GM12878 (cell line): ENCODE results near the gene CDH10. TPM values are rescaled to one million over a fixed set of nuclear protein-coding genes. Genes with fewer than 3 reads are reported as not detected.

Experiments
- ATAC-seq: fragments of 200-7000 bp; cut with Tn5 transposase; 3 replicates; pipeline ENCODE4 v1.9.1; 2020; ENCODE audit warnings: mild to moderate bottlenecking, moderate library complexity
- BruUV-seq: library from RNA; stranded (reverse); fragments of 400-500 nt; replicated peaks from 2 replicates; lab custom pipeline; 2021; lab: Mats Ljungman, UMichigan
- CTCF ChIA-PET: fragments of 300-600 bp; sonication (Branson Sonifier 250); formaldehyde crosslinking; extraction: SDS; loops from one replicate; lab custom pipeline; 2021; ENCODE audit warnings: inconsistent platforms; lab: Yijun Ruan, JAX
- POLR2A ChIA-PET: fragments of 350-600 bp; formaldehyde crosslinking; extraction: SDS; loops from one replicate; lab custom pipeline; 2021; ENCODE audit warnings: inconsistent platforms; lab: Charles Lee
- RAD21 ChIA-PET: fragments of 300-600 bp; sonication (Branson Sonifier 250); formaldehyde crosslinking; loops from one replicate; lab custom pipeline; 2023; ENCODE audit warnings: antibody characterized with exemption; ENCODE audit not compliant: unreplicated experiment; lab: Charles Lee
- SMC1A ChIA-PET: fragments of 300-600 bp; sonication (Branson Sonifier 250); formaldehyde crosslinking; loops from one replicate; lab custom pipeline; 2023; ENCODE audit not compliant: unreplicated experiment, uncharacterized antibody; lab: Charles Lee
- DNase-seq: peaks from one replicate; pipeline ENCODE4 v3.0.0-alpha.2; 2011; ENCODE audit warnings: low read depth, low spot score
- FAIRE-seq: peaks from 3 replicates; lab custom pipeline; 2011; peaks lifted over from hg19 to GRCh38; lab: Jason Lieb, UNC
- H2AFZ ChIP-seq: 2 replicates; pipeline ENCODE4 v1.6.0; 2011; ENCODE audit warnings: low read depth, low read length, control low read depth; ENCODE audit not compliant: control insufficient read depth
- H3K27ac ChIP-seq: 2 replicates; pipeline ENCODE4 v1.5.1; 2011; ENCODE audit warnings: control low read depth; ENCODE audit not compliant: control insufficient read depth, insufficient read depth
- H3K27me3 ChIP-seq, 2 experiments: replicated peaks in 1 of 2; 2 replicates each; pipeline versions ENCODE4 v1.6.0 to v1.6.1; 2011; ENCODE audit warnings: low read length in 1 of 2; ENCODE audit not compliant: control insufficient read depth in 2 of 2, insufficient read depth in 2 of 2
- H3K36me3 ChIP-seq, 2 experiments: 2 replicates each; pipeline ENCODE4 v1.5.1; 2011; ENCODE audit warnings: low read length in 1 of 2; ENCODE audit not compliant: control insufficient read depth in 2 of 2, insufficient read depth in 2 of 2
- H3K4me1 ChIP-seq: 2 replicates; pipeline ENCODE4 v1.6.1; 2011; ENCODE audit warnings: mild to moderate bottlenecking, low read length, moderate library complexity, mixed read lengths; ENCODE audit not compliant: control insufficient read depth, insufficient read depth
- H3K4me2 ChIP-seq: 2 replicates; pipeline ENCODE4 v1.6.0; 2011; ENCODE audit warnings: control low read depth; ENCODE audit not compliant: control insufficient read depth, insufficient read depth
- H3K4me3 ChIP-seq: fragments of 200-600 bp; sonication (generic); 2 replicates; pipeline ENCODE4 v1.5.1; 2016
- H3K79me2 ChIP-seq: 2 replicates; pipeline ENCODE4 v1.6.0; 2011; ENCODE audit warnings: low read length; ENCODE audit not compliant: control insufficient read depth, insufficient read depth
- H3K9ac ChIP-seq: 2 replicates; pipeline ENCODE4 v1.8.0; 2011; ENCODE audit warnings: low read length, control low read depth, mixed read lengths; ENCODE audit not compliant: control insufficient read depth, insufficient read depth
- H3K9me3 ChIP-seq: replicated peaks from 3 replicates; pipeline ENCODE4 v1.5.1; 2011; ENCODE audit warnings: mild to moderate bottlenecking, low read length; ENCODE audit not compliant: control insufficient read depth, insufficient read depth
- H4K20me1 ChIP-seq: 2 replicates; pipeline ENCODE4 v1.6.0; 2011; ENCODE audit not compliant: control insufficient read depth, insufficient read depth
- MEF2A ChIP-seq: IDR thresholded peaks from 2 replicates; pipeline ENCODE4 v1.6.1; 2011; ENCODE audit warnings: low read depth, mild to moderate bottlenecking, low read length, moderate library complexity; ENCODE audit not compliant: insufficient read depth
- SIX5 ChIP-seq: IDR thresholded peaks from 2 replicates; pipeline ENCODE4 v1.6.1; 2011; ENCODE audit warnings: mild to moderate bottlenecking, low read depth, low read length, moderate library complexity; ENCODE audit not compliant: severe bottlenecking
- SMARCA5 ChIP-seq: fragments of 450-650 bp; IDR thresholded peaks from 2 replicates; pipeline ENCODE4 v1.6.1; 2017; ENCODE audit warnings: mild to moderate bottlenecking
- TCF3 ChIP-seq: IDR thresholded peaks from 2 replicates; pipeline ENCODE4 v1.6.1; 2012; ENCODE audit warnings: low read depth, mild to moderate bottlenecking, low read length, borderline replicate concordance; ENCODE audit not compliant: insufficient read depth
- ZNF207 ChIP-seq: fragments of 450-650 bp; IDR thresholded peaks from 2 replicates; pipeline ENCODE4 v1.6.1; 2014; ENCODE audit warnings: antibody characterized with exemption, mild to moderate bottlenecking, borderline replicate concordance
- WGBS: methylation state at CpG from one replicate; pipeline ENCODE4 v1.1.6; 2016; ENCODE audit warnings: low lambda C conversion rate; ENCODE audit not compliant: insufficient replicate concordance, insufficient coverage; ENCODE audit errors: missing lambda C conversion rate; 5-methylcytosine and 5-hydroxymethylcytosine counted together
- in situ Hi-C: fragments of 300-500 bp; cut with MboI; formaldehyde crosslinking; loops from 9 replicates; pipeline ENCODE4 v1.14.3; 2018; ENCODE audit warnings: mixed read lengths
- intact Hi-C: fragments of 100-400 bp; cut with micrococcal nuclease; formaldehyde crosslinking; loops from one replicate; pipeline ENCODE4 v1.14.2; 2022; ENCODE audit not compliant: unreplicated experiment
- polyA plus RNA-seq, 11 experiments: library from polyadenylated mRNA; depleted of rRNA in 4 of 11; unstranded in 6 of 11; stranded (reverse) in 5 of 11; fragments of >200 nt; fragmentation: Nextera tagmentation in 4 of 11; fragmentation: Illumina TruSeq in 1 of 11; extraction: Ambion mirVana in 4 of 11; extraction: Trizol in 1 of 11; gene quantifications; 1 replicate in 1 of 11; 2 replicates in 10 of 11; pipeline versions ENCODE4 v1.2.1 to v1.2.3, GENCODE V29; 2011 to 2016; ENCODE audit warnings: inconsistent platforms in 2 of 11, missing spikeins in 2 of 11, low read depth in 1 of 11
- total RNA-seq, 4 experiments: library from RNA; depleted of rRNA in 3 of 4; stranded (reverse); fragments of >200 nt in 3 of 4; fragmentation: Illumina TruSeq in 1 of 4; extraction: Trizol in 1 of 4; gene quantifications; 2 replicates each; pipeline versions ENCODE4 v1.2.1 to v1.2.3, GENCODE V29; 2013 to 2021
- TF ChIP-seq, protein P1 (sequence below): fragments of 450-650 bp; IDR thresholded peaks from 2 replicates; pipeline ENCODE4 v1.6.1; 2016; ENCODE audit warnings: mild to moderate bottlenecking
- TF ChIP-seq, protein P2 (sequence below): fragments of 450-650 bp; IDR thresholded peaks from 2 replicates; pipeline ENCODE4 v1.6.1; 2017; ENCODE audit warnings: mild to moderate bottlenecking
- TF ChIP-seq, protein P3 (sequence below): fragments of 150-350 bp; IDR thresholded peaks from 2 replicates; pipeline ENCODE4 v1.6.1; 2016; ENCODE audit warnings: low read depth, low read length
- TF ChIP-seq, protein P4 (sequence below): fragments of 450-650 bp; conservative IDR thresholded peaks from 2 replicates; pipeline ENCODE4 v1.6.1; 2017; ENCODE audit warnings: mild to moderate bottlenecking, moderate library complexity

The CDH10 gene
- total and polyA plus RNA-seq, 10 of the 15 experiments (the other 5 are each of a cell fraction or from before 2014, with no cell fraction given): 0.04 to 0.05 TPM; not detected in 8

DNA sequence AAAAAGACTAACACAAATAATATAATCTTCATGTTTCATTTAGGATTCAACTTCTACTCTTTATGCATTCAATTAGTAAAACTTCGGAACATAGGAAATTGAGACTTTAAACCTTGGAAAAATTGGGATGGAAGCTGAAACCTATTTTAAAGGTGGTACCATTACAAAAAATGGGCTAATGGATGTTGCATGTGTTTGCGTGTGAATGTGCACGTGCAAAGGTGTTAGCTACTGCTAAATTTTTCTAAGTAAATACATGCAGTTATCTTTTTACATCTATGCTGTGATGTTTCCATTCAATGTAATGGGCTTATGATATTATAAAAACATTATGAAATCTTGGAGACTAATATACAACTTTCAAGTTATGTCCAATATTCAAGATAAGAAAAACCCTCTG lies 134.8 kb downstream of the CDH10 start:
- Histone ChIP-seq H3K27me3 (no peaks in the 10 kb centered on the region), H3K4me3 (no peak overlapping the region), H2AFZ (no peak overlapping the region), H3K9ac (no peak overlapping the region), H3K4me2 (no peak overlapping the region), H3K79me2 (no peaks in the 10 kb centered on the region), H3K4me1 (no peaks in the 10 kb centered on the region), H3K27ac (no peak overlapping the region), H4K20me1 (no peaks in the 10 kb centered on the region), H3K9me3 (no peaks in the 10 kb centered on the region), H3K36me3 (no peaks in the 10 kb centered on the region)
- RAD21 ChIA-PET: interaction anchor here (1.7 kb wide), 1 partner anchor 8 kb away, joined by 4 read pairs; no protein-coding TSS in a partner anchor
- in situ Hi-C loops (no loop called here), intact Hi-C loops (no loop called here)
- no peak for ATAC-seq
- no peak for TF ChIP-seq TCF3
- POLR2A ChIA-PET: no interaction called here
- WGBS: 13% methylated on average over 3 of the region's 3 CpGs
- no peak for FAIRE-seq
- BruUV-seq: no TSS peak
- CTCF ChIA-PET: no interaction called here
- SMC1A ChIA-PET: no interaction called here
- no peak for DNase-seq

DNA sequence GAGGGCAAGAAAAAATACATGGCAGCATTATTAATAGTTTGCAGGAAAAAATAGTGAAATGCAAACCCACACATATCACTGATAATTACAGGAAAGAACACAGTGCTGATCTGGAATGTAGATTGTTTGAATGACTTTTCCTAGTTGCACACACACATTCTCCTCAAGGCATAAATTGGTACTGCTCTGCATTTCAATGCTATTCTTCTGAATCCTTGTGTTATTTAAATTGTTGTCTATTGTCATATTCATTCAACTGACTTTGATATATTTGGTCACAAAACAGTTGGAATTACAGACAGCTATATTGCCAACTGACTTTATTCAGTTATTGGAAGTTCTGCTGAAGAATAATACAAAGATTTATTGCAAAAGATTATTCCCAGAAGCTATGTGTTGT lies 139.5 kb downstream of the CDH10 start:
- FAIRE-seq: no peak
- TF ChIP-seq, protein P1, sequence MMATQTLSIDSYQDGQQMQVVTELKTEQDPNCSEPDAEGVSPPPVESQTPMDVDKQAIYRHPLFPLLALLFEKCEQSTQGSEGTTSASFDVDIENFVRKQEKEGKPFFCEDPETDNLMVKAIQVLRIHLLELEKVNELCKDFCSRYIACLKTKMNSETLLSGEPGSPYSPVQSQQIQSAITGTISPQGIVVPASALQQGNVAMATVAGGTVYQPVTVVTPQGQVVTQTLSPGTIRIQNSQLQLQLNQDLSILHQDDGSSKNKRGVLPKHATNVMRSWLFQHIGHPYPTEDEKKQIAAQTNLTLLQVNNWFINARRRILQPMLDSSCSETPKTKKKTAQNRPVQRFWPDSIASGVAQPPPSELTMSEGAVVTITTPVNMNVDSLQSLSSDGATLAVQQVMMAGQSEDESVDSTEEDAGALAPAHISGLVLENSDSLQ: no peak
- TF ChIP-seq, protein P2, sequence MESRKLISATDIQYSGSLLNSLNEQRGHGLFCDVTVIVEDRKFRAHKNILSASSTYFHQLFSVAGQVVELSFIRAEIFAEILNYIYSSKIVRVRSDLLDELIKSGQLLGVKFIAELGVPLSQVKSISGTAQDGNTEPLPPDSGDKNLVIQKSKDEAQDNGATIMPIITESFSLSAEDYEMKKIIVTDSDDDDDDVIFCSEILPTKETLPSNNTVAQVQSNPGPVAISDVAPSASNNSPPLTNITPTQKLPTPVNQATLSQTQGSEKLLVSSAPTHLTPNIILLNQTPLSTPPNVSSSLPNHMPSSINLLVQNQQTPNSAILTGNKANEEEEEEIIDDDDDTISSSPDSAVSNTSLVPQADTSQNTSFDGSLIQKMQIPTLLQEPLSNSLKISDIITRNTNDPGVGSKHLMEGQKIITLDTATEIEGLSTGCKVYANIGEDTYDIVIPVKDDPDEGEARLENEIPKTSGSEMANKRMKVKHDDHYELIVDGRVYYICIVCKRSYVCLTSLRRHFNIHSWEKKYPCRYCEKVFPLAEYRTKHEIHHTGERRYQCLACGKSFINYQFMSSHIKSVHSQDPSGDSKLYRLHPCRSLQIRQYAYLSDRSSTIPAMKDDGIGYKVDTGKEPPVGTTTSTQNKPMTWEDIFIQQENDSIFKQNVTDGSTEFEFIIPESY: no peak
- TF ChIP-seq SIX5: no peak
- TF ChIP-seq SMARCA5: no peak
- no peak for TF ChIP-seq ZNF207
- TF ChIP-seq, protein P3, sequence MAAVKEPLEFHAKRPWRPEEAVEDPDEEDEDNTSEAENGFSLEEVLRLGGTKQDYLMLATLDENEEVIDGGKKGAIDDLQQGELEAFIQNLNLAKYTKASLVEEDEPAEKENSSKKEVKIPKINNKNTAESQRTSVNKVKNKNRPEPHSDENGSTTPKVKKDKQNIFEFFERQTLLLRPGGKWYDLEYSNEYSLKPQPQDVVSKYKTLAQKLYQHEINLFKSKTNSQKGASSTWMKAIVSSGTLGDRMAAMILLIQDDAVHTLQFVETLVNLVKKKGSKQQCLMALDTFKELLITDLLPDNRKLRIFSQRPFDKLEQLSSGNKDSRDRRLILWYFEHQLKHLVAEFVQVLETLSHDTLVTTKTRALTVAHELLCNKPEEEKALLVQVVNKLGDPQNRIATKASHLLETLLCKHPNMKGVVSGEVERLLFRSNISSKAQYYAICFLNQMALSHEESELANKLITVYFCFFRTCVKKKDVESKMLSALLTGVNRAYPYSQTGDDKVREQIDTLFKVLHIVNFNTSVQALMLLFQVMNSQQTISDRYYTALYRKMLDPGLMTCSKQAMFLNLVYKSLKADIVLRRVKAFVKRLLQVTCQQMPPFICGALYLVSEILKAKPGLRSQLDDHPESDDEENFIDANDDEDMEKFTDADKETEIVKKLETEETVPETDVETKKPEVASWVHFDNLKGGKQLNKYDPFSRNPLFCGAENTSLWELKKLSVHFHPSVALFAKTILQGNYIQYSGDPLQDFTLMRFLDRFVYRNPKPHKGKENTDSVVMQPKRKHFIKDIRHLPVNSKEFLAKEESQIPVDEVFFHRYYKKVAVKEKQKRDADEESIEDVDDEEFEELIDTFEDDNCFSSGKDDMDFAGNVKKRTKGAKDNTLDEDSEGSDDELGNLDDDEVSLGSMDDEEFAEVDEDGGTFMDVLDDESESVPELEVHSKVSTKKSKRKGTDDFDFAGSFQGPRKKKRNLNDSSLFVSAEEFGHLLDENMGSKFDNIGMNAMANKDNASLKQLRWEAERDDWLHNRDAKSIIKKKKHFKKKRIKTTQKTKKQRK: no peak
- no peak for TF ChIP-seq MEF2A
- TF ChIP-seq, protein P4, sequence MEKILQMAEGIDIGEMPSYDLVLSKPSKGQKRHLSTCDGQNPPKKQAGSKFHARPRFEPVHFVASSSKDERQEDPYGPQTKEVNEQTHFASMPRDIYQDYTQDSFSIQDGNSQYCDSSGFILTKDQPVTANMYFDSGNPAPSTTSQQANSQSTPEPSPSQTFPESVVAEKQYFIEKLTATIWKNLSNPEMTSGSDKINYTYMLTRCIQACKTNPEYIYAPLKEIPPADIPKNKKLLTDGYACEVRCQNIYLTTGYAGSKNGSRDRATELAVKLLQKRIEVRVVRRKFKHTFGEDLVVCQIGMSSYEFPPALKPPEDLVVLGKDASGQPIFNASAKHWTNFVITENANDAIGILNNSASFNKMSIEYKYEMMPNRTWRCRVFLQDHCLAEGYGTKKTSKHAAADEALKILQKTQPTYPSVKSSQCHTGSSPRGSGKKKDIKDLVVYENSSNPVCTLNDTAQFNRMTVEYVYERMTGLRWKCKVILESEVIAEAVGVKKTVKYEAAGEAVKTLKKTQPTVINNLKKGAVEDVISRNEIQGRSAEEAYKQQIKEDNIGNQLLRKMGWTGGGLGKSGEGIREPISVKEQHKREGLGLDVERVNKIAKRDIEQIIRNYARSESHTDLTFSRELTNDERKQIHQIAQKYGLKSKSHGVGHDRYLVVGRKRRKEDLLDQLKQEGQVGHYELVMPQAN: no peak

More for the DNA sequence above, 139.5 kb downstream of the CDH10 start:
- no peak overlapping the region for H3K27ac ChIP-seq
- ATAC-seq: no peak
- CTCF ChIA-PET: interaction anchor here (0.6 kb wide), 1 partner anchor 476 kb away, joined by 4 read pairs; no protein-coding TSS in a partner anchor
- no peaks in the 10 kb centered on the region for H3K79me2 ChIP-seq
- RAD21 ChIA-PET: no interaction called here
- SMC1A ChIA-PET: no interaction called here
- H3K36me3 ChIP-seq: no peaks in the 10 kb centered on the region
- no peaks in the 10 kb centered on the region for H3K9me3 ChIP-seq
- BruUV-seq: no TSS peak
- DNase-seq: no peak
- no peak overlapping the region for H3K4me3 ChIP-seq
- H3K27me3 ChIP-seq: no peaks in the 10 kb centered on the region
- POLR2A ChIA-PET: no interaction called here
- H4K20me1 ChIP-seq: no peaks in the 10 kb centered on the region
- H3K4me2 ChIP-seq: no peak overlapping the region
- no peaks in the 10 kb centered on the region for H3K4me1 ChIP-seq
- H3K9ac ChIP-seq: no peak overlapping the region
- intact Hi-C loops (no loop called here), in situ Hi-C loops (no loop called here)
- no peak overlapping the region for H2AFZ ChIP-seq
